OCI-LY1 (cell line): Measurements from ENCODE around the gene KIFAP3.

Experiments used
- EZH2 ChIP-seq: fragments of 200-600 bp; sonication (generic), shearing (Covaris generic); IDR thresholded peaks from 2 replicates; pipeline ENCODE4 v1.8.0; 2017; ENCODE audit warnings: borderline replicate concordance, mixed run types, mild to moderate bottlenecking, antibody characterized with exemption, low read length, moderate library complexity, mixed read lengths
- TF ChIP-seq, protein P1 (sequence below): fragments of 200-600 bp; sonication (generic), shearing (Covaris generic); IDR thresholded peaks from 2 replicates; pipeline ENCODE4 v1.5.1; 2017; ENCODE audit warnings: mild to moderate bottlenecking, antibody characterized with exemption, low read length, moderate library complexity, mixed read lengths

DNA sequence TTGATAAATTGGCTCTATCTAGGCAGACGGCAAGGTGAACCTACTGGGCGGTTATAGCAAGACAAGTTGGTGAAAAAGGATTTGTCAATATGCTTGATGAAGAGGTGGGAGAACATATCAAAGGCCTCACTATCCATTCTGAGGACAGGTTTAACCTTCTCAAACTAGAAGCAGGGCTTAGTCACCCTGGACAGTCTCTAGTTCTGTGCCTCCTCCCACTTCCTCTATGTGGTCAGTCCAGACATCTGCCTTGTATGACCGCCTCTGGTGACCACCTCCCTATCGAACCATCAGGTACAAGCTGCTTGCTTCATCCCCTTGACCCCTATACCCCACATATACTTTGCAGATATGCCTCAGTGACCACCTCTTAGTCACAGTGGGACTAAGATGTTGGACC lies 178.5 kb downstream of the KIFAP3 start:
- TF ChIP-seq, protein P1, sequence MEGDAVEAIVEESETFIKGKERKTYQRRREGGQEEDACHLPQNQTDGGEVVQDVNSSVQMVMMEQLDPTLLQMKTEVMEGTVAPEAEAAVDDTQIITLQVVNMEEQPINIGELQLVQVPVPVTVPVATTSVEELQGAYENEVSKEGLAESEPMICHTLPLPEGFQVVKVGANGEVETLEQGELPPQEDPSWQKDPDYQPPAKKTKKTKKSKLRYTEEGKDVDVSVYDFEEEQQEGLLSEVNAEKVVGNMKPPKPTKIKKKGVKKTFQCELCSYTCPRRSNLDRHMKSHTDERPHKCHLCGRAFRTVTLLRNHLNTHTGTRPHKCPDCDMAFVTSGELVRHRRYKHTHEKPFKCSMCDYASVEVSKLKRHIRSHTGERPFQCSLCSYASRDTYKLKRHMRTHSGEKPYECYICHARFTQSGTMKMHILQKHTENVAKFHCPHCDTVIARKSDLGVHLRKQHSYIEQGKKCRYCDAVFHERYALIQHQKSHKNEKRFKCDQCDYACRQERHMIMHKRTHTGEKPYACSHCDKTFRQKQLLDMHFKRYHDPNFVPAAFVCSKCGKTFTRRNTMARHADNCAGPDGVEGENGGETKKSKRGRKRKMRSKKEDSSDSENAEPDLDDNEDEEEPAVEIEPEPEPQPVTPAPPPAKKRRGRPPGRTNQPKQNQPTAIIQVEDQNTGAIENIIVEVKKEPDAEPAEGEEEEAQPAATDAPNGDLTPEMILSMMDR = no peak
- TF ChIP-seq EZH2 = no peak
